Endodermal cell (in vitro differentiated cells): Measurements from ENCODE around the gene SPOCK1. TPM values are rescaled to one million over a fixed set of nuclear protein-coding genes. Genes with fewer than 3 reads are reported as not detected.

Source experiments
- DNase-seq: peaks from one replicate; pipeline ENCODE4 v3.0.0-alpha.2; 2017
- H3K27ac ChIP-seq: 2 replicates; pipeline ENCODE4 v1.5.1; 2013; ENCODE audit warnings: mild to moderate bottlenecking, low read depth, low read length, moderate library complexity
- H3K27me3 ChIP-seq: 2 replicates; pipeline ENCODE4 v1.6.1; 2013; ENCODE audit warnings: mild to moderate bottlenecking, low read length, moderate library complexity; ENCODE audit not compliant: insufficient read depth, control insufficient read depth, poor library complexity, severe bottlenecking
- H3K36me3 ChIP-seq: 2 replicates; pipeline ENCODE4 v1.7.0; 2013; ENCODE audit warnings: mild to moderate bottlenecking, low read length, moderate library complexity; ENCODE audit not compliant: control insufficient read depth, insufficient read depth
- H3K4me1 ChIP-seq: one replicate; pipeline ENCODE4 v1.7.0; 2013; ENCODE audit warnings: low read length; ENCODE audit not compliant: control insufficient read depth, insufficient read depth
- H3K4me3 ChIP-seq: 2 replicates; pipeline ENCODE4 v1.5.1; 2013; ENCODE audit warnings: mild to moderate bottlenecking, low read length, moderate library complexity
- H3K9ac ChIP-seq: 2 replicates; pipeline ENCODE4 v1.6.1; 2013; ENCODE audit warnings: mild to moderate bottlenecking, low read length, moderate library complexity; ENCODE audit not compliant: poor library complexity, severe bottlenecking; ENCODE audit errors: extremely low read depth
- H3K9me3 ChIP-seq: 2 replicates; pipeline ENCODE4 v1.6.1; 2013; ENCODE audit warnings: mild to moderate bottlenecking, low read length, moderate library complexity; ENCODE audit not compliant: control insufficient read depth
- H3K27ac Mint-ChIP-seq: 2 replicates; pipeline ENCODE4 v1.8.0; 2020; ENCODE audit warnings: mixed read lengths
- H3K27me3 Mint-ChIP-seq: 2 replicates; pipeline ENCODE4 v1.8.0; 2021; ENCODE audit warnings: mild to moderate bottlenecking, mixed read lengths; ENCODE audit not compliant: insufficient read depth
- H3K36me3 Mint-ChIP-seq: 2 replicates; pipeline ENCODE4 v1.8.0; 2020; ENCODE audit warnings: low read depth, mixed read lengths
- H3K4me1 Mint-ChIP-seq: 2 replicates; pipeline ENCODE4 v1.8.0; 2020; ENCODE audit warnings: mixed read lengths
- H3K4me3 Mint-ChIP-seq: 2 replicates; pipeline ENCODE4 v1.8.0; 2020; ENCODE audit warnings: mild to moderate bottlenecking, moderate library complexity, mixed read lengths
- H3K9me3 Mint-ChIP-seq: 2 replicates; pipeline ENCODE4 v1.8.0; 2020; ENCODE audit warnings: mild to moderate bottlenecking, mixed read lengths
- CTCF ChIP-seq: fragments of 200-600 bp; sonication (generic); conservative IDR thresholded peaks from 2 replicates; pipeline ENCODE4 v1.5.0; 2021; ENCODE audit warnings: antibody characterized with exemption, mild to moderate bottlenecking
- WGBS, 2 experiments: methylation state at CpG; one replicate each; pipeline versions ENCODE4 v1.1.5 to v1.1.7; 2013; ENCODE audit warnings: missing lambda C conversion rate in 2 of 2, mixed read lengths in 1 of 2; ENCODE audit not compliant: insufficient coverage in 1 of 2, insufficient read length in 1 of 2; 5-methylcytosine and 5-hydroxymethylcytosine counted together
- total RNA-seq, 2 donors: library from RNA; stranded (reverse); fragmentation: NEBNext Ultra II Directional in 1 of 2; extraction: Animal tissue kit (Norgen Biotek cat#: 25700) in 1 of 2; gene quantifications; 2 replicates in 1 of 2; 3 replicates in 1 of 2; pipeline ENCODE4 v1.2.1, GENCODE V29; 2021

SPOCK1 gene
- total RNA-seq, 2 donors from 2014 or later: 25.8 to 39.8 TPM

- Histone ChIP-seq H3K27ac (no peak overlapping the region), H3K9ac (no peak overlapping the region), H3K9me3 (no peaks in the 10 kb centered on the region), H3K36me3 (no peaks in the 10 kb centered on the region), H3K4me3 (no peak overlapping the region), H3K27me3 (no peaks in the 10 kb centered on the region), H3K4me1 (peaks cover 31% of the 10 kb centered on the region)
- no peak for TF ChIP-seq CTCF
- no peaks in the 10 kb centered on the region for H3K36me3 Mint-ChIP-seq
- peak overlapping the region; percentile 35 for H3K27ac Mint-ChIP-seq
- H3K4me3 Mint-ChIP-seq: no peak overlapping the region
- no peaks in the 10 kb centered on the region for H3K9me3 Mint-ChIP-seq
- H3K27me3 Mint-ChIP-seq: no peaks in the 10 kb centered on the region
- H3K4me1 Mint-ChIP-seq: peaks cover 52% of the 10 kb centered on the region
- no peak for DNase-seq
- 91 to 93% methylated on average over 4 to 5 of the region's 5 CpGs for WGBS, 2 experiments
These were observed 282.0 kb downstream of the SPOCK1 start for GRCh38 chr5:137216976-137217598.

- 90 to 95% methylated on average over 2 of the region's 2 CpGs for WGBS, 2 experiments
- H3K36me3 ChIP-seq: no peaks in the 10 kb centered on the region
- no peak overlapping the region for H3K9ac ChIP-seq
- peaks cover 33% of the 10 kb centered on the region for H3K4me1 ChIP-seq
- Mint-ChIP-seq H3K27me3 (no peaks in the 10 kb centered on the region), H3K4me3 (no peak overlapping the region), H3K9me3 (no peaks in the 10 kb centered on the region), H3K27ac (no peak overlapping the region), H3K36me3 (no peaks in the 10 kb centered on the region), H3K4me1 (peaks cover 60% of the 10 kb centered on the region)
- DNase-seq: no peak
- H3K27ac ChIP-seq: no peak overlapping the region
- no peak for TF ChIP-seq CTCF
- no peak overlapping the region for H3K4me3 ChIP-seq
- H3K9me3 ChIP-seq: no peaks in the 10 kb centered on the region
- H3K27me3 ChIP-seq: no peaks in the 10 kb centered on the region
These were observed 283.3 kb downstream of the SPOCK1 start for GRCh38 chr5:137215780-137216179.

GRCh38 chr5:137215261-137215660 lies 283.9 kb downstream of the SPOCK1 start:
- H3K27ac Mint-ChIP-seq: no peak overlapping the region
- WGBS, 2 experiments: 100% methylated on average over 1 of the region's 1 CpG; no CpG with 5 or more reads in 1 of the 2 experiments
- H3K36me3 Mint-ChIP-seq: no peaks in the 10 kb centered on the region
- no peak overlapping the region for H3K4me3 Mint-ChIP-seq
- no peaks in the 10 kb centered on the region for H3K27me3 Mint-ChIP-seq
- Histone ChIP-seq H3K27me3 (no peaks in the 10 kb centered on the region), H3K9me3 (no peaks in the 10 kb centered on the region), H3K27ac (no peak overlapping the region), H3K4me3 (no peak overlapping the region), H3K36me3 (no peaks in the 10 kb centered on the region), H3K9ac (no peak overlapping the region), H3K4me1 (peaks cover 31% of the 10 kb centered on the region)
- no peak for TF ChIP-seq CTCF
- DNase-seq: no peak
- peaks cover 58% of the 10 kb centered on the region for H3K4me1 Mint-ChIP-seq
- H3K9me3 Mint-ChIP-seq: no peaks in the 10 kb centered on the region
